Measurements from ENCODE around the gene KRTAP12-2.
"Not testable (repeated sequence)": the region's sequence is repeated elsewhere in the genome, so short reads cannot be mapped to it uniquely, and the experiment has no call there.

The KRTAP12-2 gene

GRCh38 chr21:44649521-44650100 is 17.1 kb downstream of the KRTAP12-2 start:
- DNase-seq = no peak

GRCh38 chr21:44648557-44649311 is 18.0 kb downstream of the KRTAP12-2 start:
- no peak for DNase-seq

GRCh38 chr21:44647222-44647552 is 19.5 kb downstream of the KRTAP12-2 start:
- no peak for DNase-seq

- DNase-seq = not testable (repeated sequence)
These were observed 20.1 kb downstream of the KRTAP12-2 start, which contains the start of gene KRTAP10-11 for GRCh38 chr21:44646366-44647221. Gene KRTAP10-11 (plus strand): TSS chr21:44646414. CDS start chr21:44646459, 45 bp downstream.

DNA sequence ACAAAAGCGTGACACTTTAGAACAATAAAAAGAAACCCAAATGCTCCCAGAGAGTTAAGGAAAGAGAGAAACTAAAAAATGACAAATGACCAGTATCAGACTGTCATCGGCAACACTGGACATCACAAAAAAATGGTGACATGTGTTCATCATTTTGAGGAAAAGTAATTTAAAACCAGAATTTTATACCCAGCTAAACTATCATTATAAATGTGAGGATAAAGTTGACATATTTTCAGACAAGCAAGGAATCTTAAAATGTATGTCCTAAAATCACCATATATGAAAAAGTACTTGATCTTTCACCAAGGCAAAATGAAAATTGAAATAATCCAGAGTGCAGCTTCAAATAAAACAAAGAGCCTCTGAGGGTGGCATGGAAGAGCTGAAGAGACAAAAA is 21.8 kb downstream of the KRTAP12-2 start:
- no peak for DNase-seq

DNA sequence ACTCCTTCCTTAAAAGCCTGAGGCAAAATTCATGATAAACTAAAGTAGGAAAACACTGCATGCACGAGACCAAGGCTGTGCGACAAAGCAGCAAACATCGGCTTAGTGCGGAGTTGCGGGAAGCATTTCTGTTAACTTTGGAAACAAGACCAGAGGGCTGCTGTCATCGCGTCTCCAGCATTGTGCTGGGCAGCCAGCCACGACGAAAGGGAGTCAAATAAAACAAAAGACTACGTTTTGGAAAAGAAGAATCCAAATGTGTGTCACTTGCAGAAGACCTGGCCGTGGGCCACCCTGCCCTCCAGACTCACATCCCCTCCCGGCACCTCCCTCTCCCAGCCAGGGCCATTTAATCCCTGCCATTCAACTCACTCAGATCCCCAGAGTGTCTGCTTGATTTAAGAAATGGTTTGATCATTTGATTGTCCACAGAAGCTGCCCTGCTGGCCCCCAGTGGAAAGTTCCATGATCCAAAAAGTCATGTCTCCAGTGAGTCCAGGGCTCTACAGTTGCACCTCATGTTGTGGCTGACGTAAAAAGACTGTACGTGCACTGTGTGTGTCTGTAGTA is 22.9 kb downstream of the KRTAP12-2 start:
- no peak for DNase-seq

DNA sequence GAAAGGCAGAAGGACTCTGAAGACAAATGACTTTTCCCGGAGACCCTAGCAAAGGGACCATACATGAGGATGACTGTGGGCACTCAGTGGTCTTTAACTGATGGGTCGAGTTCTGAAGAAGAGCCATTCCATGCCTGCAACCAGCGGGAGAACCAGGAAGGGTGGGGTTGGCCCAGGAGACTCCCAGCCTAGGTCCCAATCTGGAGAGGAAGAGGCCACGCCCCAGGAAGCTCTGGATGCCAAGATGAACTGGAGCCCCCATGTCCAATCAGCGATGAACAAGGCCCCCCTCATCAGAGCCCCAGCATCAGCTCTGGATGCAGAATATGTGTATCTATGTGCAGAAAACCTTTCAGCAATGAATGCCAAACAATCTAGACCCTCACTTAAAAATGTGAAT is 26.0 kb downstream of the KRTAP12-2 start:
- DNase-seq = no peak

DNA sequence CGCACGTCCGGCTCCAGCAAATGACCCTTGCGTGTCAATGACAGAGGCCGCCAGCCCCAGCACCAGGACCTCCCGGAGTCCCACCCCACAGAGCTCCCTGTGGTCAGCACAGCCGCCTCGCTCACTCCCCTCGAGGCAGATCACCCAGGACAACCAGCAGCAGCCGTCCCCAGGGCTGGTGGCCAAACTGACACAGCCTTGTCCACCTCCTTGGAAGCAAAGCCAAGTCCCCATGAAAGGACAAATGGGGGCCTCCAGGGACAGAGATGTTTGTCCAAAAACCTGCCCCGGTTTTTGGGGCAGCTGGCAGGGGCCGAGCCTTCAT is 27.4 kb downstream of the KRTAP12-2 start:
- DNase-seq = no peak

DNA sequence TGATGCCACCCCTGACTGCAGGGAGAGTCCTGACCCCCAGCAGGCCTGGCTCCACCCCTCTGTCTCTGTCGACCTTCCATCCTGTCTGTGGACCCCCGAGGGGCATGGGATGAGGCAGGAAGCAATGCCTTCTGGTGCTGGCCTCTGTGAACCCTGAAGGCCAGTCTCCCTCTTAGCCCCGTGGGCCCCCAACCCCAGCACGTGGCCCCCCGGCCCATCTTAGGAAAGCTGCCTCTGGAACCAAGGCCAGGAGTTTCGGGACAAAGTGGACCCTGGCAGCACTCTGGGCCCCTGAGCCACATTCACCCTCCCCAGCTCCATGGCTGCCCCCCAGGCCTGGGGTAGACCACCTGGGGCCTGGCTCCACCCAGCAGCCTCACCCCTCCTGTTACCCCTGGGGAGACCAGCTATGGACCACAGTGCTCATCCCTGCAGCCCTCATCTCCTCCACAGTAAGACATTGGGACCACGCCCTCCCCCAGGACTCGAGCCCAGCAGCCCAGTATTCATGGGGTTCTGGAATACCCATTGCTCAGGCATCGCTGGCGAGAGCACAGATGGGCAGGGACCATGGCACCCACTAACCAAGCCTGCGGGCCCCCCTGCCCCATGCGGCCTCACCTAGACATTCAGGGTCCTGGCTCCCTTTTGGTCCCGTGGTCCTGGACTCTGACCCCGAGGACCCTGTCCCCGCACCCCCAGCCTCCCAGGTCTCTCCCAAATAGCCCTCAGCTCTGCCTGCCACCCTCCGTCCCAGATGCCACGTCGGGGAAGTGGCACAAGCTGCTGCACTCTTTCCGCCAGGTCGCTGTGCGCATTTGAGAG is 28.0 kb downstream of the KRTAP12-2 start:
- not testable (repeated sequence) for DNase-seq

GRCh38 chr21:44637851-44638348 is 28.8 kb downstream of the KRTAP12-2 start:
- DNase-seq = not testable (repeated sequence)

DNA sequence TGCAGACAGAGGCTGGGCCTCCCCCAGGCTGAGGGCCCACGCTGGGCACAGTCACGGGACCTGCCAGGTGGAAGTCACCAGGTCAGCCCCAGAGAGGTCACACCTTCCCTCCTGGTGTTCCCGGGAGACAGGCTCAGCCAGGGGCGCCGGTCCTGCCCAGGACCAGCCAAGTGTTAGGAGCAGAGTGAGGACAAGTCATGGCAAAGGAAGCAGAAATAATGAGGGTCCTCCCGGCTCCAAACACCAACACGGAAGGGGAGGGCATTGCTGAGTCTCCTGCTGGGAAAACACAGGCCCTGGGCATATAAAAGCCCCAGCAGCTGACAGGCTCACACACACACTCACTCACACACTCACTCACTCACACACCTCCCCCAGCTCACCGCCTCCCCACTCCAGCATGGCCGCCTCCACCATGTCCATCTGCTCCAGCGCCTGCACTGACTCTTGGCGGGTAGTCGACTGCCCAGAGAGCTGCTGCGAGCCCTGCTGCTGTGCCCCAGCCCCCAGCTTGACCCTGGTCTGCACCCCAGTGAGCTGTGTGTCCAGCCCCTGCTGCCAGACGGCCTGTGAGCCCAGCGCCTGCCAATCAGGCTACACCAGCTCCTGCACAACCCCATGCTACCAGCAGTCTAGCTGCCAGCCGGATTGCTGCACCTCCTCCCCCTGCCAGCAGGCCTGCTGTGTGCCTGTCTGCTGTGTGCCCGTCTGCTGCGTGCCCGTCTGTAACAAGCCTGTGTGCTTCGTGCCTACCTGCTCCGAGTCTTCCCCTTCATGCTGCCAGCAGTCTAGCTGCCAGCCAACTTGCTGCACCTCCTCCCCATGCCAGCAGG is 29.5 kb downstream of the KRTAP12-2 start, which contains the start of gene KRTAP10-10:
Gene KRTAP10-10 (plus strand): TSS at position 339 of the 833 bp plus-strand sequence. CDS start 62 bp downstream, at position 401.
- DNase-seq = no peak

- no peak for DNase-seq
These were observed 30.3 kb downstream of the KRTAP12-2 start for GRCh38 chr21:44636209-44637017.

DNA sequence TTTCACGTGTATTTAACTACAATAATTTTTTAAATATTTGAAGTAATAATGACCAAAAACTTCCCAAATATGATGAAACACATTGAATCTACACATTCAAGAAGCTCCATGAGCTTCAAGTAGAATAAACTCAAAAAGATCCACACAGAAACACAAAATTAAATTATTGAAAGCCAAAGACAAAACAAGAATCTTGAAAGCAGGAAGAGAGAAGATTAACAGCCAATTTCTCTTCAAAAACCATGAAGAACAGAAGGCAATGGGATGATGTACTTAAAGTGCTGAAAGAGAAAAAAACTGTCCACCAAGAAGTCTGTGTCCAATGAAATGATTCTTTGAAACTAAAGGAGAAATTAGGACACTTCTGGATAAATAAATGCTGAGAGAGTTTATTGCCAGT is 34.7 kb downstream of the KRTAP12-2 start:
- DNase-seq = no peak

GRCh38 chr21:44630440-44630839 is 36.3 kb downstream of the KRTAP12-2 start:
- DNase-seq = no peak

- DNase-seq = no peak
These were observed 37.9 kb downstream of the KRTAP12-2 start for GRCh38 chr21:44628707-44629391.

DNA sequence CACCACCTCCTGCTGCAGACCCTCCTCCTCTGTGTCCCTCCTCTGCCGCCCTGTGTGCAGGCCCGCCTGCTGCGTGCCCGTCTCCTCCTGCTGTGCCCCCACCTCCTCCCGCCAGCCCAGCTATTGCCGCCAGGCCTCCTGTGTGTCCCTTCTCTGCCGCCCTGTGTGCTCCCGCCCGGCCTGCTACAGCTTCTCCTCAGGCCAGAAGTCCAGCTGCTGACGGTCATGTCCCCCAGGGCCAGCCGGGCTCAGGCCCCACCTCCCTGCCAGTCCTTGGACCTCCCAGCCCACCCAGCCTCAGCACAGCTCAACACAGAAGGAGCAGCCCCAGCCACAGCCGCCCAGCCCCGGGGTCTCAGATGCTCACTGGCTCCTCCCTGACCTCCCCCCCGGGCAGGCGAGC is 38.9 kb downstream of the KRTAP12-2 start:
- not testable (repeated sequence) for DNase-seq

DNA sequence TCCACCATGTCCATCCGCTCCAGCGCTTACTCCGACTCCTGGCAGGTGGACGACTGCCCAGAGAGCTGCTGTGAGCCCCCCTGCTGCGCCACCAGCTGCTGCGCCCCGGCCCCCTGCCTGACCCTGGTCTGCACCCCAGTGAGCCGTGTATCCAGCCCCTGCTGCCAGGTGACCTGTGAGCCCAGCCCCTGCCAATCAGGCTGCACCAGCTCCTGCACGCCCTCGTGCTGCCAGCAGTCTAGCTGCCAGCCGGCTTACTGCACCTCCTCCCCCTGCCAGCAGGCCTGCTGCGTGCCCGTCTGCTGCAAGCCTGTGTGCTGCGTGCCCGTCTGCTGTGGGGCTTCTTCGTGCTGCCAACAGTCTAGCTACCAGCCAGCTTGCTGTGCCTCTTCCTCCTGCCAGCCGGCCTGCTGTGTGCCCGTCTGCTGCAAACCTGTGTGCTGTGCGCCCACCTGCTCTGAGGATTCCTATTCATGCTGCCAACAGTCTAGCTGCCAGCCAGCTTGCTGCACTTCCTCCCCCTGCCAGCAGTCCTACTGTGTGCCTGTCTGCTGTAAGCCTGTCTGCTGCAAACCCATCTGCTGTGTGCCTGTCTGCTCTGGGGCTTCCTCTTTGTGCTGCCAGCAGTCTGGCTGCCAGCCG is 39.4 kb downstream of the KRTAP12-2 start:
- not testable (repeated sequence) for DNase-seq

DNA sequence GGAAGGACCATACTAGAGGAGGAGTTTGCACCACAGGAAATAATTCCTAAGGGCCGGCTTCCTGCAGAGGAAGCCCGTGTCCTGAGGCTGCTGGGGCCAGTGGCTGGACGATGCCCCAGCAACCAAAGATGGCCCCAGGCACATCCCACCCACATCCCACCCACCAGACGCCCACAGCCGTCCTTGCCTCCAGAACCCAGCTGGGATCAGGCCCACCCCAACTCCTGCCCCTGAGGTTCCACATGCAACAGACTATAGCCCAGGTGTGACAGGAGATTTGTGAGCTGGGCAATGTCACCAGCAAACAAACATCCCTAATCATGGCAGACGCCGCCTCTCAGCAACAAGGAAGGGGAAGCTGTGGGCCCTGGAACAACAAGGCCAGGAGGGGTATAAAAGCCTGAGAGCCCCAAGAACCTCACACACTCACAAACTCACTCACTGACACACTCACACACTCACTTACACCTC is 40.0 kb downstream of the KRTAP12-2 start, which contains the start of gene KRTAP10-9:
Gene KRTAP10-9 (plus strand): TSS at position 421 of the 471 bp plus-strand sequence. CDS start 79 bp downstream, outside the sequence.
- DNase-seq = no peak

- DNase-seq = no peak
These were observed 40.5 kb downstream of the KRTAP12-2 start for GRCh38 chr21:44626262-44626661.
